Stomach (tissue), 4 donors: ENCODE results near the gene RC3H2.

Experiments used
- POLR2A ChIP-seq, 4 donors: fragments of 450-650 bp; IDR thresholded peaks; one replicate each; pipeline ENCODE4 v1.6.1; 2016; ENCODE audit warnings: antibody characterized with exemption in 4 of 4, control low read depth in 2 of 4, mild to moderate bottlenecking in 1 of 4, moderate library complexity in 1 of 4
- POLR2AphosphoS5 ChIP-seq, 3 donors: sonication (generic); formaldehyde crosslinking; IDR thresholded peaks; one replicate each; pipeline ENCODE4 v1.6.1; 2016; ENCODE audit warnings: antibody characterized with exemption in 3 of 3
- TF ChIP-seq, protein P1 (sequence below), 7 experiments: fragments of 450-650 bp in 4 of 7; fragments of 200-600 bp in 3 of 7; sonication (generic) in 3 of 7; IDR thresholded peaks; one replicate each; pipeline ENCODE4 v1.5.1; 2016 to 2019; ENCODE audit warnings: antibody characterized with exemption in 7 of 7, control low read depth in 2 of 7, mild to moderate bottlenecking in 1 of 7

DNA sequence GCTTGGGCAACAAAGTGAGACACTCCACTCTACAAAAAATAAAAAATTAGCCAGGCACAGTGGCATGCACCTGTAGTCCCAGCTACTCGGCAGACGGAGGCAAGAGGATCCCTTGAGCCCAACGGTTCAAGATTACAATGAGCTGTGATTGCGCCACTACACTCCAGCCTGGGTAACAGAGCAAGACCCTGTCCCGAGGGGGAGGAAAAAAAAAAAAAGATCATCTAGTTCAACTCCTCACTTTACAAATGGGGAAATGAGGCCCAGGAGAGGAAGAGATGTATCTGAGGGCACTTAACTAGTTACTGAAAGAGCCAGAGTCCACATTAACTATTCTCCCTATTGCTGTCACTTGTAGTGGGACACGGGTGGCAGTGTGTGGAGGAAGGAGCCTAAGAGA lies 90.6 kb downstream of the RC3H2 start:
- TF ChIP-seq, protein P1, sequence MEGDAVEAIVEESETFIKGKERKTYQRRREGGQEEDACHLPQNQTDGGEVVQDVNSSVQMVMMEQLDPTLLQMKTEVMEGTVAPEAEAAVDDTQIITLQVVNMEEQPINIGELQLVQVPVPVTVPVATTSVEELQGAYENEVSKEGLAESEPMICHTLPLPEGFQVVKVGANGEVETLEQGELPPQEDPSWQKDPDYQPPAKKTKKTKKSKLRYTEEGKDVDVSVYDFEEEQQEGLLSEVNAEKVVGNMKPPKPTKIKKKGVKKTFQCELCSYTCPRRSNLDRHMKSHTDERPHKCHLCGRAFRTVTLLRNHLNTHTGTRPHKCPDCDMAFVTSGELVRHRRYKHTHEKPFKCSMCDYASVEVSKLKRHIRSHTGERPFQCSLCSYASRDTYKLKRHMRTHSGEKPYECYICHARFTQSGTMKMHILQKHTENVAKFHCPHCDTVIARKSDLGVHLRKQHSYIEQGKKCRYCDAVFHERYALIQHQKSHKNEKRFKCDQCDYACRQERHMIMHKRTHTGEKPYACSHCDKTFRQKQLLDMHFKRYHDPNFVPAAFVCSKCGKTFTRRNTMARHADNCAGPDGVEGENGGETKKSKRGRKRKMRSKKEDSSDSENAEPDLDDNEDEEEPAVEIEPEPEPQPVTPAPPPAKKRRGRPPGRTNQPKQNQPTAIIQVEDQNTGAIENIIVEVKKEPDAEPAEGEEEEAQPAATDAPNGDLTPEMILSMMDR (IDR thresholded peaks at IDR 0.05) = no peak
- TF ChIP-seq POLR2A (IDR thresholded peaks at IDR 0.05) = no peak
- TF ChIP-seq POLR2AphosphoS5 (IDR thresholded peaks at IDR 0.05) = no peak
